ENCODE results near the gene TMC8.
A peak's percentile ranks its signal among the peaks of the same experiment; 100 is the strongest.
"Not testable (repeated sequence)": the region's sequence is repeated elsewhere in the genome, so short reads cannot be mapped to it uniquely, and the experiment has no call there.

Gene TMC8

GRCh38 chr17:78130437-78131101 is at the start of gene TMC8:
Gene TMC8, plus strand, starts transcription at chr17:78130771. Its CDS starts 818 bp downstream, at chr17:78131589.
- DNase-seq (ENCODE audit: low read depth in 2 of 2) = peak in 1 of 2 donors; percentile 40

DNA sequence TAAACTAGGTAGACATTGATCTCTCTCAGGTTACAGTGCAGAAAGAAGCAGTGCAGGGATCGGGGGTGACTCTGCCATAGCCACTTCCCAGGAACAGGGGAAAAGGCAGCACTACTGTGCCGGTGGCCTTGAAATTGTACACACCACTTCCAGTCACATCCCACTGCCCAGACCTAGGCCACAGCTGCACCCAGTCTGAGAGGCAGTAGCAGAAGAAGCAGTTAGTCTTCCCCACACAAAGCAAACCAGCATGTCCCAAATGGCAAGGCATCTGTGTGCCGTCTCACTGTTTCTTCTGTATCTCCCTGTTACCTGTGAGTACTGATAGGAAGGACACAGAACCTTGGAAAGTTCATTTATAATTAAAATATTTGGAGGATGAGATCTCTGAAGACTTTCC is 49.0 kb upstream of the TMC8 start:
- no peak for DNase-seq (ENCODE audit: low read depth in 2 of 2)

GRCh38 chr17:78082355-78082872 is 48.2 kb upstream of the TMC8 start:
- DNase-seq (ENCODE audit: low read depth in 2 of 2) = not testable (repeated sequence)

GRCh38 chr17:78082988-78083387 is 47.6 kb upstream of the TMC8 start:
- no peak for DNase-seq (ENCODE audit: low read depth in 2 of 2)

GRCh38 chr17:78086740-78087139 is 43.8 kb upstream of the TMC8 start:
- DNase-seq (ENCODE audit: low read depth in 2 of 2) = no peak

DNA sequence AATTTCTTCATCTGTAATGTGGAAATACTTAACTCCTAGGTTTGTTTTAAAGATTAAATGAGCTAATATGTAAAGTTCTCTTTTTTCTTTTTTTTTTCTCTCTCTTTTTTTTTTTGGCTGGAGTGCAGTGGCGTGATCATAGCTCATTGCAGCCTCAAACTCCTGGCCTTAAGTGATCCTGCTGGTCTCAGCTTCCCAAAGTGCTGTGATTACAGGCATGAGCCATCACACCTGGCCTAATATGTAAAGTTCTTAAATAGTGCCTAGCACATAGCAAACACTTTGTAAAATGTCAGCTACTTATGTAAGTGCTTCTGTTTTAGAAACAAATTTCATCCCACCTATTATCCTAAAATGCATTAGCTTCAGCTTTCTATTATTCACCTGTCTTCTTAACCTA is 42.0 kb upstream of the TMC8 start:
- no peak for DNase-seq (ENCODE audit: low read depth in 2 of 2)

DNA sequence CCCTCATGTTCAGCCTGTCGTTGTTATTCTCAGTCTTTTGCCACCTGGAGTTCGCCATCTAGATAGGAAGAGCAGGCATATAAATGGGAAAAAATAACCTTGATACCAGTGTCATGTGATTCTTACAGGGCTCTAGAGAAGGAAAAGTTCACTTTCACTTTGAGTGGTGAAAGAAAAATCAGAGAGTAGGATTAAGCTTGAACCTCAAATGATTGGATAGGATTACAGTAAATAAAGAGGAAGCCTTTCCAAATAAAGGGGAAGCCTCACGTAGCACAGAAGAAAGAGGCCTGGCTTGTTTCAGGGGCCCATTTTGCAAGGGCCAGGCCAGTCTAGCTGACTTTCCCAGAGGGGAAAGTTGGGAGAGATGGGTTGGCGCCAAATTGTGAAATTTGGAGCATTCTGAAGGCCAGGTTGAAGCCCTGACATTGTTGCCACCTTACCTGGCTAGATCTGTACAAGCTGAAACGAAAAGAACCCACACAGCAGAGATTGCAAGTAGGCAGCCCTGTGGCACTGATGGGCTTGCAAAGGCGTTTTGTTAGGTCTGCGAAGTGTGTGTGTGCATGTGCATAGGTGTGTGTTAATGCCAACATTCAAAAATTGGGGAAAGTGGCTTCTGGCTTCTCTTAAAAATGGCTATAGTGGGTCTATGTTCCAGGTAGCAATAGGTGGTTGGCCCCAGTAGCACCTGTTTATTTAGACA is 40.8 kb upstream of the TMC8 start:
- DNase-seq (ENCODE audit: low read depth in 2 of 2) = no peak

DNA sequence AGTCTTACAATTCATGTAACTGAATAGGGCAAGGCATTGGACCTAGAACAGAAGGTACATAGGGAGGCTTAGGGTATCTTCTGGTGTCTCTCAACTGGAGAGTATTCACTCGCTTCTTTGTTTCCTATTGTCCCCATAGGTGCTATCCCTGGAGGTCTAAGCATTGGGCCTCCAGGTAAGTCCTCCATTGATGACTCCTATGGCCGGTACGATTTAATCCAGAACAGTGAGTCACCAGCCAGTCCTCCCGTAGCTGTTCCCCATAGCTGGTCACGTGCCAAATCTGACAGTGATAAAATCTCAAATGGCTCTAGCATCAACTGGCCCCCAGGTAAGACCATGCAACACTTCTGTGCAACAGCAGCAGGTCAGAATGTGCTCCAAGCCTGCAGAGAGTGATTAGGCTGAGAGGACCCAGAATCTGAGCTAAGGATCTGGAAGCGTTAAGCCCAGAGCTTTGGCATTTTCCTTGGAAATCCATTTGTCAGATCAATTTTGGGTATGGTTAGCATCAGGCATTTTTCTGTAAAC is 37.7 kb upstream of the TMC8 start:
- DNase-seq (ENCODE audit: low read depth in 2 of 2) = no peak

GRCh38 chr17:78095035-78095434 is 35.5 kb upstream of the TMC8 start:
- no peak for DNase-seq (ENCODE audit: low read depth in 2 of 2)

GRCh38 chr17:78096093-78096492 is 34.5 kb upstream of the TMC8 start:
- no peak for DNase-seq (ENCODE audit: low read depth in 2 of 2)

- no peak for DNase-seq (ENCODE audit: low read depth in 2 of 2)
Measured at GRCh38 chr17:78101112-78101511, 29.5 kb upstream of the TMC8 start.

DNA sequence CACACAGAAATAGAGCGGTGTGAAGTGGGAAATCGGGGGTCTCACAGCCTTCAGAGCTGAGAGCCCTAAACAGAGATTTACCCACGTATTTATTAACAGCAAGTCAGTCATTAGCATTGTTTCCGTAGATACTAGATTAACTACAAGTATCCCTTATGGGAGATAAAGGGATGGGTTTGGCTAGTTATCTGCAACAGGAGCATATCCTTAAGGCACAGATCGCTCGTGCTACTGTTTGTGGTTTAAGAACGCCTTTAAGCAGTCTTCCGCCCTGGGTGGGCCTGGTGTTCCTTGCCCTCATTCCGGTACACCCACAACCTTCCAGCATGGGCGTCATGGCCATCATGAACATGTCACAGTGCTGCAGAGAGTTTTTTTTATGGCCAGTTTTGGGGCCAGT is 29.0 kb upstream of the TMC8 start:
- no peak for DNase-seq (ENCODE audit: low read depth in 2 of 2)

- no peak for DNase-seq (ENCODE audit: low read depth in 2 of 2)
Measured at GRCh38 chr17:78103311-78103710, 27.3 kb upstream of the TMC8 start.

- DNase-seq (ENCODE audit: low read depth in 2 of 2) = no peak
Measured at GRCh38 chr17:78104540-78104941, 26.0 kb upstream of the TMC8 start.

DNA sequence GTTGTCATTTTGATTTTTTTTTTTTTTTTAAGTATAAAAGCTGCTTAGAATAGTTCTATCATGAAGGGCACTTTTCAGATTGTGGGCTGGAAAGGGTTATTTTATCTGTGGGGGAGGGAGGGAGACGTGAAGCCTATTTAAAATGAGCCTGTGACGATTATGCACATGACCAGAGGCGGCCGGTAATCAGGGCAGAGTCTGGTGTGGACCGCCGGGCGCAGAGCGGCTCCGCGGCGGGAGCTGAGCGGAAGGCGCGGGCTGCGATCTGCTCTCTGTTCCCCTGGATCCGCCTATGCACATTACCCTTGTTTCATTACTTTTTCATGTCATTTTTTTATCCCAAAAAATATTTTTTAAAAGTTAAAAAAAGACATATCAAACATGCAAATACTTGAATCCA is 25.5 kb upstream of the TMC8 start:
- DNase-seq (ENCODE audit: low read depth in 2 of 2) = no peak

DNA sequence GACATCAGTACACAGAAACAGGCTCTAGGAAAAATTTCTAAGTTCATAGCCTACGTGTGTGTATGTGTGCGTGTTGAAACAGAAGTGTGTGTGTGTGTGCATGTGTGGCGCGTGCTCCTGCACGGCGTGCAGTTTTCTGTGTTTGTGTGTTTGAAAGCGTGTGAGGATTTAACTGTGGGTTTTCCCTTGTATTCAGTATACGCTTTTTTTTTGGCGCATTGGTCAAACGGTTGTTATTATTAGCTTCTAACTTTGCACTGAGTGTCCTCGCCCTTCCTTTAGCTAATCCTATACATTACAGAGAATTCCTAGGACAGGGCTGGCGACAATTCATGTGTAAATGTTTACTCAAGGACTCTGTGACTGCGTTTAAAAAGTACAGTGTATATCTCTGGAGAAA is 25.0 kb upstream of the TMC8 start:
- no peak for DNase-seq (ENCODE audit: low read depth in 2 of 2)

- DNase-seq (ENCODE audit: low read depth in 2 of 2) = no peak
Measured at GRCh38 chr17:78106211-78106610, 24.4 kb upstream of the TMC8 start.

GRCh38 chr17:78107457-78107856 is 23.1 kb upstream of the TMC8 start:
- DNase-seq (ENCODE audit: low read depth in 2 of 2) = no peak

DNA sequence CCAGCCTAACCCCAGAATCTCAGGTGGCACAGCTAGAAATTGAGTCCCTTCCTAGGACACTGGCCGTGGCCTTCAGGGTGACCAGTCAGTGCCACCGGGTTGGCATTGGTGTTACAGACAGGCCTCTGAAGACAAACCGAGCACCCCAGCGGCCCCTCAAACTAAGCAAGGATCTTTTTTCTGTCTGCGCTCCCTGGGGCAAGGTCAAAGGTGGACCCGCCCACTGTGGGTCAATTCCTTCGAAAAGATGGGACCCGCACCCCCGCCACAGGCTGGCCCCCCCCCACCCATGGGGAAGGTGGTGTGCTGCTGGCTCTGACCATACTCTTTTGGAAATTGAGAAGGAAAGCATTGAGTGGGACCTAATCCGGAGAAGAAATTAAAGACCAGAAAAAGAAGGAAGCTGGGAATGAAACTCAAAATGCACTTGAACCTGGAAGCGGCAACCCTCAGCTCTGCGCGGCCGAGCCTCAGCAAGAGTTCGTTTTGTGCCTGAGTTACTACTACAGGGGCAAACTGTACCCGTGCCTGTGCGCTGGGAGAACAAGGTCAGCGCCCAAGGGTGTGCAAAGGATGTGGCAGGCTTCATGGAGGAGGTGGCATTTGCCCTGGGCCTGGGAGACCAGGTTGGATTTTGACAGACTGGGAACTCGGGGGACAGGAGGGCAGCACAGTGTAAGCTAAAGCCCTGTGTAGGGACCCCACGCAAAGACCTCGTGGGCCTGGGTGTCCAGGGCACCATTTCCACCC is 22.4 kb upstream of the TMC8 start:
- no peak for DNase-seq (ENCODE audit: low read depth in 2 of 2)

DNA sequence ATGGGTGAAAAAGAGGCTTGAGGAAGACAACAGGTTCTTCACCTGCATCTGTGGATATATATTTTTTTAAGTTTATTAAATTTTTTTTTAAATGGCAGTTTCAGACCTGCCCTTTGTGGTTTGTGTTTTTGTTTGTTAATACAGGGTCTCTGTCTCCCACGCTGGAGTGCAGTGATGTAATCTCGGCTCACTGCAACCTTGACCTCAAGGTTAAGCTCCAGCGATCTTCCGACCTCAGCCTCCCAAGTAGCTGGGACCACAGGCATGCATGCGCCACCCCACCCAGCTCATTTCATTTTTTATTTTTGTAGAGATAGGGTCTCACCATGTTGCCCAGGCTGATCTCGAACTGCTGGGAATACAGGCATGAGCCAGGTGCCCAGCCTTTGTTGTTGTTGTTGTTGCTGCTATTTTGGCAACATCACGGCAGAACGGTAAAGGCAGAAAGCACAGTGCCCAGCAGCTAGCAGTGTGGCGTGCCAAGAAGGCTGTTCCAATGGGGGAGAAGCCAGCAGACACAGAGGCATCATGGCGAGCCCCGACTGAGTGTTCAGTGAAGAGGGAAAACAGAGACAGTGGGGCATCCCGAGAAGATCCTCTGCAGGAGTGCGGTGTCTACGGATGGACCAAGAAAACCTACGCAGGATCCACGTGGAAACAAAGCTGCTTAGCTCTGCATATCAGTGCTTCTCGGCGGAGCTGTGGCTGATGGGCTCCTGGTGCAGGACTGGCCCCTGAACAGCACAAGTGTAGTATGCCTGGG is 21.7 kb upstream of the TMC8 start:
- DNase-seq (ENCODE audit: low read depth in 2 of 2) = no peak

DNA sequence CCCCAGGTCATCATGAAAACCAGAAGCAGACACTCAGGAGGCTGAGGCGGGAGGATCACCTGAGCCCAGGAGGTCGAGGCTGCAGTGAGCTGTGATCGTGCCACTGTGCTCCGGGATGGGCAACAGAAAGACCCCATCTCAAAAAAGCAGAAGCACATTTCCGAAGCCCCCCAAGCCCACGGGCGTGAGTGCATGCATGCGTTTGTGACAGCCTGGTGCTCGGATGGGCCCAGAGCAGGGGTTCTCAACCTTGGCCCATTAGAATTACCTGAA is 21.1 kb upstream of the TMC8 start:
- DNase-seq (ENCODE audit: low read depth in 2 of 2) = no peak
